ENCODE data around the gene CENATAC. TPM values are rescaled to one million over a fixed set of nuclear protein-coding genes. Genes with fewer than 3 reads are reported as not detected.

Gene CENATAC
- total RNA-seq, 4 donors from 2014 or later, result 7.4 to 36.4 (median 16.1) TPM

DNA sequence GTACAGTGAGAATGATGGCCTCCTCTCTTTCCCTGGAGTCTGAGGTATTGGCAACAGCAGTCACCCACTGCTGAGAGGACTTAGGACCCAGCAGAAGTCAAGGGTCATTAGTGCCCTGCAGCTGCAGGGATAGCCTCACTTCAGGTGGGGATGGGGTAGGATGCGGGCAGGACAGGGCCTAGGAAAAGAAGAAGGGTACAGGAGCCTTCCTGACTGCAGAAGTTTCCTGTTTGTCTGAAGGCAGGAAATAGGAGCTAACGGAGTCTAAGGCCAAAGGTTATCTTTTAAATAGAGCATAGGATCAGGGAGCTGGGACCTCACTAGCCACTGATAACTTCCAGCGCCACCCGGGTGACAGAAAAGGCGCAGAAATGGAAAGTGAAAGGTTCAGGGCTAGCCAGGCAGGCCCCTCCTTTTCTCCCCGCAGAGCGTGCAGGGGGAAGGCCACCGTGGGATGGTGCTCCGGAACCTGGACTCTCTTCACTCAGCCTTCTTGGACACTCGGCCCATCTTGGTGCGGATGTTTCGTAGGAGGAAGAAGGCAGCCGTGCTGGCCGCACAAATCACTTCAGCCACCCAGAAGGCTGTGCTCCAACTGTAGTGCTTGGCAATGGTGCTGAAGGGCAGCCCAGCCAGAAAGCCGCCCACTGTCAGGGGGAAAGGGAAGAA is 26.6 kb downstream of the CENATAC start:
- H3K27me3 ChIP-seq, result no peaks in the 10 kb centered on the region
- ATAC-seq, result no peak
- H3K27ac ChIP-seq, result peak overlapping the region; percentile 92 to 98 (median 94)
- no peaks in the 10 kb centered on the region for H3K9me3 ChIP-seq
- H3K4me3 ChIP-seq, result peak overlapping the region in 1 of 4 donors; percentile 15
- in situ Hi-C loops (cut with MboI; ENCODE audit: low sequenced_read_pairs in 4 of 4), result no loop called here
- H3K36me3 ChIP-seq, result peaks cover 0 to 43% of the 10 kb centered on the region in 2 donors
- DNase-seq, result no peak
- TF ChIP-seq POLR2A (IDR thresholded peaks at IDR 0.05), result no peak
- no peak for TF ChIP-seq CTCF (IDR thresholded peaks at IDR 0.05 in 4 of 5, conservative IDR thresholded peaks at IDR 0.05 in 1 of 5)
- intact Hi-C loops (cut with DNase I; ENCODE audit: low total_unique reads), result no loop called here
- peaks cover 74 to 87% of the 10 kb centered on the region in 2 donors for H3K4me1 ChIP-seq

- TF ChIP-seq POLR2A (IDR thresholded peaks at IDR 0.05) (no peak), CTCF (IDR thresholded peaks at IDR 0.05 in 4 of 5, conservative IDR thresholded peaks at IDR 0.05 in 1 of 5) (no peak)
- peaks cover 0 to 43% of the 10 kb centered on the region in 2 donors for H3K36me3 ChIP-seq
- no peaks in the 10 kb centered on the region for H3K9me3 ChIP-seq
- ATAC-seq, result no peak
- peak overlapping the region; percentile 92 to 98 (median 94) for H3K27ac ChIP-seq
- no peaks in the 10 kb centered on the region for H3K27me3 ChIP-seq
- in situ Hi-C loops (cut with MboI; ENCODE audit: low sequenced_read_pairs in 4 of 4) (no loop called here), intact Hi-C loops (cut with DNase I; ENCODE audit: low total_unique reads) (no loop called here)
- no peak for DNase-seq
- peaks cover 74 to 87% of the 10 kb centered on the region in 2 donors for H3K4me1 ChIP-seq
- peak overlapping the region in 1 of 4 donors; percentile 15 for H3K4me3 ChIP-seq
Measured at GRCh38 chr11:119025099-119025473, 27.1 kb downstream of the CENATAC start.

- peak overlapping the region; percentile 92 to 98 (median 94) for H3K27ac ChIP-seq
- H3K4me3 ChIP-seq, result no peak overlapping the region
- no peaks in the 10 kb centered on the region for H3K9me3 ChIP-seq
- ATAC-seq (no peak), DNase-seq (no peak)
- in situ Hi-C loops (cut with MboI; ENCODE audit: low sequenced_read_pairs in 4 of 4), result no loop called here
- peaks cover 72 to 85% of the 10 kb centered on the region in 2 donors for H3K4me1 ChIP-seq
- peaks cover 0 to 43% of the 10 kb centered on the region in 2 donors for H3K36me3 ChIP-seq
- intact Hi-C loops (cut with DNase I; ENCODE audit: low total_unique reads), result no loop called here
- TF ChIP-seq POLR2A (IDR thresholded peaks at IDR 0.05) (no peak), CTCF (IDR thresholded peaks at IDR 0.05 in 4 of 5, conservative IDR thresholded peaks at IDR 0.05 in 1 of 5) (no peak)
- H3K27me3 ChIP-seq, result no peaks in the 10 kb centered on the region
Measured at GRCh38 chr11:119025541-119025940, 27.6 kb downstream of the CENATAC start.

GRCh38 chr11:119025978-119026766 is 28.2 kb downstream of the CENATAC start:
- Histone ChIP-seq H3K27ac (peak overlapping the region; percentile 92 to 98 (median 94)), H3K36me3 (peaks cover 0 to 42% of the 10 kb centered on the region in 2 donors), H3K4me1 (peaks cover 73 to 79% of the 10 kb centered on the region in 2 donors), H3K27me3 (no peaks in the 10 kb centered on the region), H3K9me3 (no peaks in the 10 kb centered on the region), H3K4me3 (no peak overlapping the region)
- no peak for ATAC-seq
- DNase-seq, result peak in 1 of 2 donors; percentile 36
- in situ Hi-C loops (cut with MboI; ENCODE audit: low sequenced_read_pairs in 4 of 4) (no loop called here), intact Hi-C loops (cut with DNase I; ENCODE audit: low total_unique reads) (no loop called here)
- TF ChIP-seq POLR2A (IDR thresholded peaks at IDR 0.05), result no peak
- no peak for TF ChIP-seq CTCF (IDR thresholded peaks at IDR 0.05 in 4 of 5, conservative IDR thresholded peaks at IDR 0.05 in 1 of 5)
